Vagina (tissue), 2 donors: ENCODE data around the gene FHIT. TPM values are rescaled to one million over a fixed set of nuclear protein-coding genes. Genes with fewer than 3 reads are reported as not detected.

Experiments used
- DNase-seq, 2 donors: peaks; one replicate each; pipeline ENCODE4 v3.0.0-alpha.2; 2017; ENCODE audit errors: extremely low spot score in 2 of 2
- H3K27ac ChIP-seq: fragments of 200-600 bp; sonication (generic); one replicate; pipeline ENCODE4 v1.5.1; 2019
- H3K27me3 ChIP-seq: fragments of 200-600 bp; sonication (generic); one replicate; pipeline ENCODE4 v1.5.1; 2019
- H3K36me3 ChIP-seq, 2 donors: fragments of 200-600 bp; sonication (generic); one replicate each; pipeline ENCODE4 v1.5.1; 2017 to 2019
- H3K4me1 ChIP-seq: fragments of 200-600 bp; sonication (generic); one replicate; pipeline ENCODE4 v1.5.1; 2019
- H3K4me3 ChIP-seq, 2 donors: fragments of 200-600 bp; sonication (generic); 1 replicate in 1 of 2; 2 replicates in 1 of 2; pipeline ENCODE4 v1.5.1; 2016 to 2019
- H3K9me3 ChIP-seq: fragments of 200-600 bp; sonication (generic); one replicate; pipeline ENCODE4 v1.5.1; 2019
- CTCF ChIP-seq, 3 experiments: fragments of 450-650 bp in 2 of 3; fragments of 200-600 bp in 1 of 3; sonication (generic) in 1 of 3; IDR thresholded peaks; one replicate each; pipeline ENCODE4 v1.5.1; 2017 to 2019; ENCODE audit warnings: antibody characterized with exemption in 3 of 3, mild to moderate bottlenecking in 2 of 3, moderate library complexity in 2 of 3
- POLR2A ChIP-seq, 2 donors: fragments of 450-650 bp; IDR thresholded peaks; one replicate each; pipeline ENCODE4 v1.6.1; 2017; ENCODE audit warnings: antibody characterized with exemption in 2 of 2, mild to moderate bottlenecking in 2 of 2, moderate library complexity in 2 of 2
- POLR2AphosphoS5 ChIP-seq, 2 donors: sonication (generic); formaldehyde crosslinking; IDR thresholded peaks; one replicate each; pipeline ENCODE4 v1.9.0; 2017; ENCODE audit warnings: antibody characterized with exemption in 2 of 2, mild to moderate bottlenecking in 2 of 2, low read depth in 1 of 2; ENCODE audit not compliant: insufficient read depth in 1 of 2
- intact Hi-C: fragments of 100-400 bp; cut with DNase I; formaldehyde crosslinking; loops from one replicate; pipeline ENCODE4 v1.15.1; 2023
- total RNA-seq: library from RNA; depleted of rRNA; stranded (reverse); fragments of >200 nt; gene quantifications from one replicate; pipeline ENCODE4 v1.2.3, GENCODE V29; 2016

The FHIT gene
- total RNA-seq, 1 donor from 2014 or later, result 7.9 TPM

- TF ChIP-seq POLR2A (IDR thresholded peaks at IDR 0.05) (no peak), POLR2AphosphoS5 (IDR thresholded peaks at IDR 0.05; ENCODE audit: insufficient read depth in 1 of 2, low read depth in 1 of 2) (no peak), CTCF (IDR thresholded peaks at IDR 0.05) (no peak)
- Histone ChIP-seq H3K4me1 (no peaks in the 10 kb centered on the region), H3K27ac (no peak overlapping the region), H3K36me3 (no peaks in the 10 kb centered on the region), H3K4me3 (no peak overlapping the region), H3K27me3 (no peaks in the 10 kb centered on the region), H3K9me3 (no peaks in the 10 kb centered on the region)
- DNase-seq, result no peak
- intact Hi-C loops, result no loop called here
Observed at GRCh38 chr3:59710554-59710953, 1540.7 kb downstream of the FHIT start.

- DNase-seq, result no peak
Observed at GRCh38 chr3:59709702-59710553, 1541.3 kb downstream of the FHIT start.

GRCh38 chr3:59708202-59708601 lies 1543.0 kb downstream of the FHIT start:
- no peak overlapping the region for H3K27ac ChIP-seq
- no peak overlapping the region for H3K4me3 ChIP-seq
- DNase-seq, result no peak
- no peaks in the 10 kb centered on the region for H3K27me3 ChIP-seq
- H3K36me3 ChIP-seq, result no peaks in the 10 kb centered on the region
- intact Hi-C loops, result no loop called here
- TF ChIP-seq POLR2AphosphoS5 (IDR thresholded peaks at IDR 0.05; ENCODE audit: insufficient read depth in 1 of 2, low read depth in 1 of 2) (no peak), CTCF (IDR thresholded peaks at IDR 0.05) (no peak), POLR2A (IDR thresholded peaks at IDR 0.05) (no peak)
- H3K4me1 ChIP-seq, result no peaks in the 10 kb centered on the region
- H3K9me3 ChIP-seq, result no peaks in the 10 kb centered on the region

More at GRCh38 chr3:59709702-59710553, 1541.3 kb downstream of the FHIT start:
- Histone ChIP-seq H3K27ac (no peak overlapping the region), H3K4me1 (no peaks in the 10 kb centered on the region), H3K27me3 (no peaks in the 10 kb centered on the region), H3K9me3 (no peaks in the 10 kb centered on the region), H3K4me3 (no peak overlapping the region), H3K36me3 (no peaks in the 10 kb centered on the region)
- no peak for TF ChIP-seq CTCF (IDR thresholded peaks at IDR 0.05)
- intact Hi-C loops, result no loop called here

GRCh38 chr3:59704292-59704691 lies 1547.0 kb downstream of the FHIT start:
- H3K4me1 ChIP-seq, result no peaks in the 10 kb centered on the region
- peak in 1 of 2 donors; percentile 27 for DNase-seq
- H3K36me3 ChIP-seq, result no peaks in the 10 kb centered on the region
- H3K9me3 ChIP-seq, result no peaks in the 10 kb centered on the region
- H3K27ac ChIP-seq, result no peak overlapping the region
- TF ChIP-seq CTCF (IDR thresholded peaks at IDR 0.05) (no peak), POLR2AphosphoS5 (IDR thresholded peaks at IDR 0.05; ENCODE audit: insufficient read depth in 1 of 2, low read depth in 1 of 2) (no peak), POLR2A (IDR thresholded peaks at IDR 0.05) (no peak)
- intact Hi-C loops, result no loop called here
- H3K27me3 ChIP-seq, result no peaks in the 10 kb centered on the region
- H3K4me3 ChIP-seq, result no peak overlapping the region

- no peak overlapping the region for H3K4me3 ChIP-seq
- H3K9me3 ChIP-seq, result no peaks in the 10 kb centered on the region
- TF ChIP-seq POLR2AphosphoS5 (IDR thresholded peaks at IDR 0.05; ENCODE audit: insufficient read depth in 1 of 2, low read depth in 1 of 2) (no peak), POLR2A (IDR thresholded peaks at IDR 0.05) (no peak), CTCF (IDR thresholded peaks at IDR 0.05) (no peak)
- DNase-seq, result peak in 1 of 2 donors; percentile 32
- no peak overlapping the region for H3K27ac ChIP-seq
- no peaks in the 10 kb centered on the region for H3K27me3 ChIP-seq
- H3K36me3 ChIP-seq, result no peaks in the 10 kb centered on the region
- intact Hi-C loops, result no loop called here
- H3K4me1 ChIP-seq, result no peaks in the 10 kb centered on the region
Observed at GRCh38 chr3:59699648-59700320, 1551.5 kb downstream of the FHIT start.
